GM18519 (cell line): Measurements from ENCODE around the gene NAALADL2.
A peak's percentile ranks its signal among the peaks of the same experiment; 100 is the strongest.

Experiments
- ATAC-seq: cut with Tn5 transposase; IDR thresholded peaks from one replicate; pipeline ENCODE4 v1.9.1; 2021; ENCODE audit warnings: mild to moderate bottlenecking, moderate library complexity; ENCODE audit not compliant: unreplicated experiment, low FRiP score

The NAALADL2 gene

GRCh38 chr3:175192536-175192935, 333.4 kb downstream of the NAALADL2 start:
- no peak for ATAC-seq

DNA sequence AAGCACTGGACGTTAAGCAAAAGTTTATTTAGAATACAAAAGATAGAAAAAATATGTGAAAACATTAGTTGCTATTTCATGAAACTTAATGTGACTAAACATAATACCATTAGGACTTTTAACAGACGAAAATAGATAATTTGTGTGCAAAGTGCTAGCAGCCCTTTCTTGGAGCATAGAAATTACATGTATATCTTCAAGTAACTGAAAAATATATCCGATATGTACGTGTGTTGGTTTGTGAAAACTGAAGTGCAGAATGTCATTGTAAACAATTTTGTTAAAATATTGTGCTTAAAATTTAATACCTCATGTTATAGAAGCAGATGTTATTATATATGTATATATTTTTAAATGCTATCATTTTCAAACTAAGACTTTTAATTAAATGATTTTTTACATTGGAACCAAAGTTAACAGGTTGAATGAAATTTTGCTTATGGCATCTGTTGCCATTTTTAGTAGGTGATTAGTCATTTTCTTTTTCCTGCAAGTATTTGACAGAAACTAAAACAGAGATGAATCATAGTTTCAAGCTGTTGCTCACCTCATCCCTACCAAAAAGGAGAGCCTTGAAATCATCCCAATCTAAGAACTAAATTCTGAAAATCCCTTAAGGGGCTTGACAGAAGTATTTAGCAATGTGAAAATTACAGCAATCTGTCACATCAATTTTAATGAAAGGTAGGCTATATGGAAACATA, 334.8 kb downstream of the NAALADL2 start:
- ATAC-seq = peak; percentile 55

- no peak for ATAC-seq
Measured at GRCh38 chr3:175198991-175199783, 340.1 kb downstream of the NAALADL2 start.

DNA sequence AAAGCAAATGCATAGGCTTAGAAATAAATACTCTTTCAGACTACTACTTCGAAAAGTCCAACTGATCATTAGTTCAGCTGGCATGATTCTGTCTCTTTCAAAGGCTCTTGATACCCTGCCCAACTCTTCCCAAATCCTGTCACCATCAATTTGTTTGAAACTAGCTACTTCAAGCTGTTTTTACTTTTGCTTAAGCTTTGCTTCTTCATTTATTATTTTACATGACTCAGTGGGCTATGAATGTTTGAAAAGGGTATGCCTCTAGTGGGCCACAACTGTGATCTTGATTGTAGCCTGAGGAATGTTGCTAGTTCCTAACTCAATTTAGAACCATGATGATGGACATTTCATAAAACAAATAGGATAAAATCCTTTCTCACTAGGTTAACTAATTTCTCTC, 340.8 kb downstream of the NAALADL2 start:
- no peak for ATAC-seq

DNA sequence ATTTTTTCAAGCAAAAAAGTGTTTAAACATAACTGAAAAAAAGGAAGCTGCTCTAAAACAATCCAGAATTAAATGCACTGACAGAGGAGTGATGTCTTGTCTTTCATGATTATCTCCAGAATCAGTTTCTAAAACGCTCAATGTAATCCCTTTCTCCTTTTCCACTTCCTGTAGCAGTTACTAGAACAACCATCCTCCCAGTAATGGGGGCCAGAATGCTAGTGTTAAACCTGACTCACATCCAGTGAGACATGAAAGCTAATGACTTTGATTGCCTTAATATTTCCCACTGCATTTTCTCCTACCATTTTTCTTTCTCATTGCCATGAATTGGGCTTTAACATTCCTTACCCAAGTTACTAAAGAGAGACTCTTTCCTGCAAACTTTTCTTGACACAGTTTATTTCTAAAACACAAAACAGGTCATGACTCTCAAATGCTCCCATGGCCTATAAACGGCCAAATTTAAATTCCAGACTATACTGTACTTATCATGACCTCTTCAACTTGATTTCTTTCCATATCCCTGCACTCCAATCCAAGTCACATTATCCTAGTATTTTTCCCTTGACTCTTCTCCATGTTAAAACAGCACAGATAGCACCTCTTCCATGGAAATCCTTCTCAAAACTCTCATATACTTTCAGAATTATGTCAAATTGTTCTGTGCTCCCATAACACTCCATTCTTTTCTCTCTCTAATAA, 341.4 kb downstream of the NAALADL2 start:
- no peak for ATAC-seq

DNA sequence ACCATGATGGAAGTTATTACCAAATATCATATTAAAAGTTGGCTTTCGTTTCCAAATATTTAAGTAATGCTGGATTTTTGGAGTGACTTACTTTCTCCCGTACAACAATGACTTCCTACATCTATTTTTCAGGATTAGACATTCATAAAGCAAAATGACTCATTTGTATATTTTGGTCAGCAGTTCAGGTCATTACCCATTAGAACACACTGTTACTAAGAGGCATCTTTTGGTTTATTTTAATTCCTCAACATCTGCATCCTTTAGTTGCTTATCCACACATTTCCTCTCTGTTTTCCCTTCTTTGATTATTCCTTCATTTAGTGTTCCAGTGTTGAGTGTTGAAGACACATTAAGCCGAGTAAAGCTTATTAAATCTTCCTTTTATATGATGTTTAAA, 348.2 kb downstream of the NAALADL2 start:
- no peak for ATAC-seq

DNA sequence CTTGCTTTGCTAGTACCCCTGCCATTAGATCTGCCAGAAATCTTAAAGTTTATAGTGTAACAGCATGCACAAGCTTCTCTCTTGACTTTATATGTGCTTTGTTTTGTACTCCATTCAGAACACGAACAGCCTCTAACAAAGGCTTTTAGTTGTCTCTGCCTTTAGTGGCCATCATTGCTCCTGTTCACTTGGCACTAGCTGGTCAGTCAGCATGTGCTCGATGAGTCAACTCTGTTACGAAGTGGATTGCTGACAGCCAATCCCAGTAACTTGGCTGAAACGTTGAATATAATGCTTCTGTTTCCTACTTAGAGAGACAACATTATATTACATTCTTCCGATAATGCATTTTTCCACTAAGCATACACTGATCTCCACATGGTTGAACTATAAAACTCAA, 349.2 kb downstream of the NAALADL2 start:
- ATAC-seq = no peak

DNA sequence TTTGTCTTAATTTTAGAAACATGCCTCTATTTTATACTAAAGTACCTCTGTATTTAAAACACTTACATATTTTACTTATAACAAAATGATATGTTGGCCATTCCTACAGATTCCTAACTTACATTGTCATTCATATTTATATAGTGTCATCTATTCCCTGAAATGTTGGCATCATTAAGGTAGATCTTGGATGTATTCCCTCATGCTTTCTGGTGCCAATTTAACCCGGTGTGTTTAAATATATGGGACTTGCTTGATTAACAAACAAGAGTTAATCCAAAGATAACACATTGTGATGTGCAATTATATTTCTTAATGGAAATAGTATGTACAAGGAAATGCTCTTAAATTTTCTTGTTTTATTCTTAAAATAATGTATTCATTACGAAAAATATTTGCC, 352.3 kb downstream of the NAALADL2 start:
- no peak for ATAC-seq

- ATAC-seq = no peak
Measured at GRCh38 chr3:175212896-175213295, 353.8 kb downstream of the NAALADL2 start.

DNA sequence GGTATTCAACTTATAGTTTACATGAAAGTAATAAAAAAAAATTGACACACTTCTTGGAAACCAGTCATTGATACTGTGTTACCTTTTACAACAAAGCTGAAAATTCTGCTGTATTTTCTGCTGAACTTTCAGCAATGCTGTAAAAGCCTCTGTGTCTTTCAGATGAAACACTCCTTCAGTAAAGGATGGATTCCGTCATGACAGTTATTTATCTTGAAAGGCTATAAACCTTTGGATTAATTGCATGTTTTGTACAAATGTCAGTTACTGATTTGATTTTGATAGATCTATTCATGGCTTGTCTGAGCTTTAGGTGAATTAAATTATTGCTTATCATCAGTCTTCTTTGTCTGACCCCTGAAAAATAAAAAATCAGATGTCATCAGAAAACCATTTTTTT, 355.1 kb downstream of the NAALADL2 start:
- no peak for ATAC-seq

DNA sequence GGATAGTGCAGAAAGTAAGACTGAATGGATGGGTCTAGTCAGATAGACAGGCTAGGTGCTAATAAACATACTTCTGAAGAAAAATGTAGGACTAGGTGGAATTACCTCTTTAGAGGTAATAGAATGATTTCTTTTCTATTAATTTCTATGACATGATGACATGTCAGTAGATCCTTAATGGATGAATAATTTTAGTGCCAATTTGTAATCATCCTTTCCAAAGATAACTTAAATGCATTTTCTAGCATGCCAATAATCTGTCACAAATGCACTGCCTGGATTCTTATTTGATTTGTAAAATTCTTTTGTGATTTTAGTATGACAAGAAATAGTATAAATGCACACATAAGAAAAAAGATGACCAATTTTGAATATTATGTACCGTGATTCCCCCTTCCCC, 356.7 kb downstream of the NAALADL2 start:
- ATAC-seq = no peak

- no peak for ATAC-seq
Measured at GRCh38 chr3:175222356-175222755, 363.2 kb downstream of the NAALADL2 start.

DNA sequence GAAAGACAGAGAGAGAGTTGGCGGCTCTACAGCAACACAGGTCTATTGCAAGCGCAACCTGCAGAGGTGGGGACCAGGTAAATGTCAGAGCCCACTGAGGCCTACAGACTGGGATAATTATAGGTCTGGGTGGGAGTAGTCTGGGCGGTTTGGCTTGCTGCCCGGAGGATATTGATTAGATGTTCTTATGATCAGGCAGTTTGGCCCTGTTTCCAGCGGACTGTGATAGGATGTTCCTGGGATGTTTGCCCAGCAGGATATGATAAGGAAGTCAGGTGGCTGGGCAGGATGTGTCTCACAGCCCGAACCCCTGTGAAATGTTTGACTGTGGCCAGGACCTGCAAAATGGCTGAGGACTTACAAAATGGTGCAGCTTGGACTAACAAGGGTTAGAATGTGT, 364.9 kb downstream of the NAALADL2 start:
- ATAC-seq = no peak

- no peak for ATAC-seq
Measured at GRCh38 chr3:175226444-175226843, 367.3 kb downstream of the NAALADL2 start.

DNA sequence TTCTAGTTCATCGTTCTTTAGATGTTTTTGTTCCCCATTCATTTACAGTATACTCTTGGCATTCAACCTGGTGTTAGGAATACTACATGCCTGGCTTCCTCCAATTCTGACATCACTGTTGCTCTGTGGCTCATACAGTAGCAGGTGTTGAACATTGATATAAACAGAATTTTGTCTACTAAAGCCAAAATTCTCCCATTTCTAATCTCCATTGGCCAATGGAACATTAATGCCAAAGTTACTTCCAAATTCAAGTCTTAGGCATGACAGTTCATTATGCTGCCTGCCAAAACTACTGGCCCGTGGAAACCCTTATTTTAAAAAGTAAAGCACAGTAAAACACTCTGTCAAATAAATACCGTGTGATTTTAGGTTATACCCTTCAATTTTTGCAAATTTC, 368.0 kb downstream of the NAALADL2 start:
- no peak for ATAC-seq

- ATAC-seq = no peak
Measured at GRCh38 chr3:175233957-175234940, 375.1 kb downstream of the NAALADL2 start.

DNA sequence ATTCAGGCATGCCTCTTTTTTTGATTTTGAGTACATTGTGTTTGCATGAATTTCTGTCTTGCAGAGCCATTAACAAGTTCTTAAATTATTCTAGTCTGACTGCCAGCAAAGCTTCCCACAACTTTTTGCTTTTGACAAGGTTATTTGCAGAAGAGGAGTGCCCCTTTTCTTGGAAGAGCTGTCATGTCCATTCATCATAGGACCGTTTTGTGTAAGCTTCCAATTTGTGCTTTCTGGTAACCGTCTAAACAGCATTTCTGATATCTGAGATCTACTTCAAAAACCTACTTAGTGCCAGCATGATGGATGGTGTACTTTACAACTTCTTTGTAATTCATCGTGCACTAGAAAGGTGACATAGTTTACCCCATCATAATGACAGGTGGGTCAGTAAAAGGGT, 379.7 kb downstream of the NAALADL2 start:
- no peak for ATAC-seq

DNA sequence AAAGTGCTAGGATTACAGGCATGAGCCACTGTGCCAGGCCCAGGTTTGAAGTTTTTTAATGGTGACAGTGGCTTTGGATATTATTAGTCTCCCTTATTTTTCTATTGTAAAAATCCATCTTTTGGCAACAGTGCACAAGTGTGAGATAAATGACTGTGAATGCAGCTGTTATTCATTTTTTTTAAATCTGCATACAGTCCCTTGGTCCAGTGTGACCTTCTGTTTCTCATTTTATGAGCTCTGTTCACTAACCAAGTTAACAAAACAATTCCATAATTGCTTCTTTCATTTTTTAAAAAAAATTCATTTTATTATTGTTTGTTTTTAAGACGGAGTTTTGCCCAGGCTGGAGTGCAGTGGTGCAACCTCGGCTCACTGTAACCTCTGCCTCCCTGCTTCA, 381.8 kb downstream of the NAALADL2 start:
- no peak for ATAC-seq

- ATAC-seq = no peak
Measured at GRCh38 chr3:175242243-175242642, 383.1 kb downstream of the NAALADL2 start.

DNA sequence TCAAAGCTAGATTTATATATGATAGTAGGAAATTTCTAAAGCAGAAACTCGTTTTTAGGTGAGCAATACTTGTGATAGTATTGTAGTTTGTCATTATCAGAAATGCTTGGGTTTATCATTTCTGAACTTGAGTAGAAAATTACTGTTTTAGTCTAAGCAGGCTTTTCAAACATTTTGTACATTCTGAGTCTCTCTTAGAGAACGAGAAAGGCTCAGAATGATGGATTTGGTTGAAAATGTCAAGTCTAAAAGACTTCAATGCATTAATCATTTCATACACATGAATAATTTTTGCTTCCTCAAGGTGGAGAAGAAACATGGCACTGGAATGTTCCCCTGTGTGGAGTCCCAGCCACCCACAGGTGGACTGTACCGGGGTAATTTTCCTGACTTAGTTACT, 387.1 kb downstream of the NAALADL2 start:
- ATAC-seq = no peak
